ENCODE results near the gene AP1B1. TPM values are rescaled to one million over a fixed set of nuclear protein-coding genes. Genes with fewer than 3 reads are reported as not detected.

The AP1B1 gene
- total RNA-seq, 1 experiment from 2014 or later: 69.5 TPM

DNA sequence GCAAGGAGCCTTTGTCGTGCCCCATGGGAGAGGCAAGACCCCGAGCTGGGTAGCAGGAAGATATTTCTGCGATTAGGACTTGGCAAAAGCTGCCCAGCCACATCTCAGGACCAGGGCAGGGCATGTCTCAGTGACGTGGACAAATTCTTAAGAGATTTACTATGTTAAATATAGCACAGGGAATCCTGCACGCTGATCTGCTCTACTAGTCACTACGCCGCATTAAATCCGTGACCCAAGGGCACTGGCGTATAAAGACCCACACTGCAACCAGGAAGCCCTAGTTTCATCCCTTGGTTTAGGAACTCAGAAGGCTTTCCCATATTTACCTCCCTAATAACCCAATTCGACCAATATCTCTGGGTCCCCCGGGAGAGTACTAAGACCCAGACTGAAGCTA lies 35.1 kb downstream of the AP1B1 start:
- DNase-seq (ENCODE audit: unreplicated experiment): no peak
- no peak overlapping the region for H3K4me3 Mint-ChIP-seq (ENCODE audit: unreplicated experiment)
- no peak overlapping the region for H3K27ac Mint-ChIP-seq (ENCODE audit: low read depth, unreplicated experiment)
- peaks cover 63% of the 10 kb centered on the region for H3K36me3 Mint-ChIP-seq (ENCODE audit: insufficient read depth, unreplicated experiment)
- ChIA-PET POLR2A (interaction anchor here (1.4 kb wide), 1 partner anchor 47 kb away, joined by 3 read pairs; the partner anchor contains the start of gene GAS2L1), CTCF (interaction anchor here (0.6 kb wide), 1 partner anchor 272 kb away, joined by 3 read pairs; no protein-coding TSS in a partner anchor)
- intact Hi-C loops (cut with micrococcal nuclease): no loop called here
- BruUV-seq (replicated peaks): no TSS peak
- no peaks in the 10 kb centered on the region for H3K27me3 Mint-ChIP-seq (ENCODE audit: insufficient read depth, unreplicated experiment)
- no peaks in the 10 kb centered on the region for H3K9me3 Mint-ChIP-seq (ENCODE audit: unreplicated experiment)
- TF ChIP-seq, protein P1, sequence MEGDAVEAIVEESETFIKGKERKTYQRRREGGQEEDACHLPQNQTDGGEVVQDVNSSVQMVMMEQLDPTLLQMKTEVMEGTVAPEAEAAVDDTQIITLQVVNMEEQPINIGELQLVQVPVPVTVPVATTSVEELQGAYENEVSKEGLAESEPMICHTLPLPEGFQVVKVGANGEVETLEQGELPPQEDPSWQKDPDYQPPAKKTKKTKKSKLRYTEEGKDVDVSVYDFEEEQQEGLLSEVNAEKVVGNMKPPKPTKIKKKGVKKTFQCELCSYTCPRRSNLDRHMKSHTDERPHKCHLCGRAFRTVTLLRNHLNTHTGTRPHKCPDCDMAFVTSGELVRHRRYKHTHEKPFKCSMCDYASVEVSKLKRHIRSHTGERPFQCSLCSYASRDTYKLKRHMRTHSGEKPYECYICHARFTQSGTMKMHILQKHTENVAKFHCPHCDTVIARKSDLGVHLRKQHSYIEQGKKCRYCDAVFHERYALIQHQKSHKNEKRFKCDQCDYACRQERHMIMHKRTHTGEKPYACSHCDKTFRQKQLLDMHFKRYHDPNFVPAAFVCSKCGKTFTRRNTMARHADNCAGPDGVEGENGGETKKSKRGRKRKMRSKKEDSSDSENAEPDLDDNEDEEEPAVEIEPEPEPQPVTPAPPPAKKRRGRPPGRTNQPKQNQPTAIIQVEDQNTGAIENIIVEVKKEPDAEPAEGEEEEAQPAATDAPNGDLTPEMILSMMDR (IDR thresholded peaks at IDR 0.05; ENCODE audit: unreplicated experiment): no peak
- H3K4me1 Mint-ChIP-seq (ENCODE audit: insufficient read depth, unreplicated experiment): peaks cover 7% of the 10 kb centered on the region

DNA sequence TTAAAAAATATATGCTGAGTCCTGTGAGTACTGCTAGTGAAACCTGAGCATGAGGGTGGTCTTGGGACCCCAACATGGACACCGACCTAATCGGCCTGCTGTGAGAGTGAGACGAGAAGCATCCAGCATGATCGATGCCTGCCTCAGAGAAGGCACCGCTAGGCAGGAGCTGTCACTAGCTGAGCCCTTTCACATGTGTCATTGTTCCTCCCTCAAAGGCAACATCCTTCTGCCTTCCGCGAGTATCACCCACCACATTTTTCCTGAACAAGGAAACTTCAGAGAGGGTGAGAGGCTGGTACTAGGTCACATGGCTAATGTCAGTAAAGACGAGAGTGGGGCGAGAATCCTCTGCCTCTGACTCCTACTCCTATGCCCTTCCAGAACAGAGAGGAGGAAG lies 35.6 kb downstream of the AP1B1 start:
- ChIA-PET CTCF (interaction anchor here (0.6 kb wide), 1 partner anchor 273 kb away, joined by 3 read pairs; no protein-coding TSS in a partner anchor), POLR2A (no interaction called here)
- no peaks in the 10 kb centered on the region for H3K27me3 Mint-ChIP-seq (ENCODE audit: insufficient read depth, unreplicated experiment)
- H3K36me3 Mint-ChIP-seq (ENCODE audit: insufficient read depth, unreplicated experiment): peaks cover 63% of the 10 kb centered on the region
- TF ChIP-seq, protein P1 (IDR thresholded peaks at IDR 0.05; ENCODE audit: unreplicated experiment): no peak
- no TSS peak for BruUV-seq (replicated peaks)
- no peaks in the 10 kb centered on the region for H3K9me3 Mint-ChIP-seq (ENCODE audit: unreplicated experiment)
- no peak overlapping the region for H3K4me3 Mint-ChIP-seq (ENCODE audit: unreplicated experiment)
- intact Hi-C loops (cut with micrococcal nuclease): no loop called here
- H3K4me1 Mint-ChIP-seq (ENCODE audit: insufficient read depth, unreplicated experiment): peaks cover 7% of the 10 kb centered on the region
- no peak overlapping the region for H3K27ac Mint-ChIP-seq (ENCODE audit: low read depth, unreplicated experiment)
- DNase-seq (ENCODE audit: unreplicated experiment): no peak

DNA sequence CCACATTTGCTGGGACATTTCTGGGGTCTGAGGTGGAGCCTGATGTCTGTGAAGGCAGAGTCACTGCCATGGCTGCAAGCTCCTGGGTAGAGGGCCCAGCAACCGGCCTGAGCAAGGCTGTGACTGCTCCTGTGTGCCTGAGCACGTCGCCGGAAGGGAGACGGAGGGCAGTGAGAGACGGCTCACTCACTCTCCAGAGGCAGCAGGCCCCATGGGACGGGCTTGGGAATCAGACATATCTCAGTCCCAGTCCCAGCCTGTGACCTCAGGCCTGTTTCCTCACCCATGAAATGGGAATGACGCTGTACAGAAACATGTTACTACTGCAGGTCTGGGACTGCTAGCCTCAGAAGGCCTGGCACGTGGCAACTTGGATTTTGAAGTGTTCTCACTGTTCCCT lies 36.5 kb downstream of the AP1B1 start:
- TF ChIP-seq, protein P1 (IDR thresholded peaks at IDR 0.05; ENCODE audit: unreplicated experiment): no peak
- Mint-ChIP-seq H3K36me3 (ENCODE audit: insufficient read depth, unreplicated experiment) (peaks cover 66% of the 10 kb centered on the region), H3K4me1 (ENCODE audit: insufficient read depth, unreplicated experiment) (peaks cover 7% of the 10 kb centered on the region), H3K27ac (ENCODE audit: low read depth, unreplicated experiment) (no peak overlapping the region), H3K27me3 (ENCODE audit: insufficient read depth, unreplicated experiment) (no peaks in the 10 kb centered on the region), H3K9me3 (ENCODE audit: unreplicated experiment) (no peaks in the 10 kb centered on the region), H3K4me3 (ENCODE audit: unreplicated experiment) (no peak overlapping the region)
- intact Hi-C loops (cut with micrococcal nuclease): no loop called here
- DNase-seq (ENCODE audit: unreplicated experiment): no peak
- CTCF ChIA-PET: no interaction called here
- POLR2A ChIA-PET: no interaction called here
- no TSS peak for BruUV-seq (replicated peaks)

DNA sequence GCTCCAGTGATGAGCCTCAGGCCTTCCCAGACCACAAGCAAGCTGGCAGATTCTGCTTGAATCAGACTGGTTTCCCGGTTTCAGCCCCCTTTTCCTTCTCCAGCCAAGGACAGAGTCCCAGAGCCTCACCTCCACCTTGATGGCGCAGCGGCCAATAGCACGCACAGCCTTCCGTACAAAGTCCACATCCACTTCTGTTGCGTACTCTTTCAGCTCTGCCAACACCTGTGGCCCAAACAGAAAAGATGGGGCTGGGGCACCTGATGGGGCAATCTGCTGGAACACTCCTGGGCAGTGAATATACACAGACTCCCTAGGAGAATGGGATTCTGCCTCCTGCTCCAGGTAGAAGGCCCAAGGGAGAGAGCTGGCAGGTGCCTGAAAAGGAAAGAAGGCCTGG lies 37.3 kb downstream of the AP1B1 start:
- POLR2A ChIA-PET: no interaction called here
- no TSS peak for BruUV-seq (replicated peaks)
- CTCF ChIA-PET: interaction anchor here (0.6 to 0.7 kb wide), 2 partner anchors 131 to 675 kb away, joined by 3 read pairs; no protein-coding TSS in a partner anchor
- no peak overlapping the region for H3K27ac Mint-ChIP-seq (ENCODE audit: low read depth, unreplicated experiment)
- H3K4me1 Mint-ChIP-seq (ENCODE audit: insufficient read depth, unreplicated experiment): peaks cover 7% of the 10 kb centered on the region
- DNase-seq (ENCODE audit: unreplicated experiment): no peak
- no peaks in the 10 kb centered on the region for H3K9me3 Mint-ChIP-seq (ENCODE audit: unreplicated experiment)
- intact Hi-C loops (cut with micrococcal nuclease): no loop called here
- TF ChIP-seq, protein P1 (IDR thresholded peaks at IDR 0.05; ENCODE audit: unreplicated experiment): no peak
- H3K36me3 Mint-ChIP-seq (ENCODE audit: insufficient read depth, unreplicated experiment): peaks cover 69% of the 10 kb centered on the region
- no peaks in the 10 kb centered on the region for H3K27me3 Mint-ChIP-seq (ENCODE audit: insufficient read depth, unreplicated experiment)
- no peak overlapping the region for H3K4me3 Mint-ChIP-seq (ENCODE audit: unreplicated experiment)

Measured in MCF 10A (cell line).